GM20000 (cell line): ENCODE results near the gene FOXA1.

ENCODE experiments used
- DNase-seq: peaks from one replicate; pipeline ENCODE4 v3.0.0; 2012; ENCODE audit warnings: low spot score
- CTCF ChIP-seq: IDR thresholded peaks from 2 replicates; pipeline ENCODE4 v1.5.1; 2012; ENCODE audit warnings: mild to moderate bottlenecking, control low read depth; ENCODE audit errors: extremely low read depth, missing control alignments

Gene FOXA1

GRCh38 chr14:37594971-37595808 is at the start of gene FOXA1, which contains the start of gene TTC6:
Gene FOXA1 (minus strand): TSS chr14:37595249. CDS start chr14:37594972, 277 bp downstream.
Gene TTC6 (plus strand): TSS chr14:37595629. CDS start chr14:37622065, 26,436 bp downstream.
- no peak for TF ChIP-seq CTCF
- no peak for DNase-seq

GRCh38 chr14:37643701-37644100 is 48.7 kb upstream of the FOXA1 start:
- TF ChIP-seq CTCF = no peak
- no peak for DNase-seq

GRCh38 chr14:37642125-37642524 is 47.1 kb upstream of the FOXA1 start:
- no peak for TF ChIP-seq CTCF
- DNase-seq = no peak

- no peak for TF ChIP-seq CTCF
- no peak for DNase-seq
Measured at GRCh38 chr14:37641117-37641516, 46.1 kb upstream of the FOXA1 start.

- TF ChIP-seq CTCF = no peak
- DNase-seq = no peak
Measured at GRCh38 chr14:37638599-37638998, 43.5 kb upstream of the FOXA1 start.

GRCh38 chr14:37637341-37637740 is 42.3 kb upstream of the FOXA1 start:
- no peak for TF ChIP-seq CTCF
- no peak for DNase-seq
